ELR (cell line): ENCODE measurements around the gene PHF2.
A peak's percentile ranks its signal among the peaks of the same experiment; 100 is the strongest.

Source experiments
- DNase-seq: peaks from one replicate; pipeline ENCODE4 v3.0.0-alpha.2; 2015; ENCODE audit warnings: low read depth

PHF2 gene

DNA sequence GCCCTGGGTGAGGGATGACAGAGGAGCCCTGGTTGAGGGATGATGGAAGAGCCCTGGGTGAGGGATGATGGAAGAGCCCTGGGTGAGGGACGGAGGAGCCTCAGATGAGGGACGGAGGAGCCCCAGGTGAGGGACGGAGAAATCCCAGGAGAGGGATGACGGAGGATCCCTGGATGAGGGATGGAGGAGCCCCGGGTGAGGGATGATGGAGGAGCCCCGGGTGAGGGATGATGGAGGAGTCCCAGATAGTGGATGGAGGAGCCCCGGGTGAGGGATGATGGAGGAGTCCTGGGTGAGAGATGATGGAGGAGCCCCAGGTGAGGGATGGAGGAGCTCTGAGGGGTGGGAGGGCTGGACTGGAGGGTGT lies 10.9 kb downstream of the PHF2 start:
- DNase-seq, result no peak

DNA sequence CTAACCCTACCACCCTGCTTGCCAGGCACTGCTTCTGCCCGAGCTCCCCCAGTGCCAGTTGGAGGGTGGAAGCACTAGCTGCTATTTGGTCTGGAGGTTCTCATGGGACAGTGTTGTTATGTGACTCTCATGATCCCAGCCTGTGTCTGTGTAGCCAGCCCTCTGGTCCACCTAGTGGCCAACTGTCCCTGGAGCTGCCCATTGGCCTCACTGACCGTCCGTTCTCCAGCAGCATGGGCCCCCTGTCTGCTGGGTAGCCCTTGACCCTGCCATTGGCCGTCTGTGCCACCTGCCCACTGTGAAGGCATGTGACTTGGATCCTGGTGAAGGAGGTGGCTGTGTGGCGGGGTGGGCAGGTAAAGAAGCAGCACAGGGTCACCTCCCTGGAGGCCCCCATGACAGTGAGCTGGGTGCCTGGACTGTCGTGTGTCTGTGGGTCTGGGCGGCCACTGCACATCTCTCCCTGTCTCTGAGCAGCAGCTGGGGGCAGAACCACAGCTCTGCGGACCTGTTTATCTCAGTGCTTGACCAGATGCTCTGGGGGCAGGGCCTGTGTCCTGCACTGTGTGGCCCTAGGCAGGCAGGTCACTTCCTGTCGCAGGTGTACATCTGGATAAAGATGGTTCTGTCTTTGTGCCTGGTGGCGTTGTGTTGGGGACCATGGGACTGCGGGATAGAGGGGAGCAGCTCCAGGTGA lies 11.4 kb downstream of the PHF2 start:
- peak; percentile 21 for DNase-seq

DNA sequence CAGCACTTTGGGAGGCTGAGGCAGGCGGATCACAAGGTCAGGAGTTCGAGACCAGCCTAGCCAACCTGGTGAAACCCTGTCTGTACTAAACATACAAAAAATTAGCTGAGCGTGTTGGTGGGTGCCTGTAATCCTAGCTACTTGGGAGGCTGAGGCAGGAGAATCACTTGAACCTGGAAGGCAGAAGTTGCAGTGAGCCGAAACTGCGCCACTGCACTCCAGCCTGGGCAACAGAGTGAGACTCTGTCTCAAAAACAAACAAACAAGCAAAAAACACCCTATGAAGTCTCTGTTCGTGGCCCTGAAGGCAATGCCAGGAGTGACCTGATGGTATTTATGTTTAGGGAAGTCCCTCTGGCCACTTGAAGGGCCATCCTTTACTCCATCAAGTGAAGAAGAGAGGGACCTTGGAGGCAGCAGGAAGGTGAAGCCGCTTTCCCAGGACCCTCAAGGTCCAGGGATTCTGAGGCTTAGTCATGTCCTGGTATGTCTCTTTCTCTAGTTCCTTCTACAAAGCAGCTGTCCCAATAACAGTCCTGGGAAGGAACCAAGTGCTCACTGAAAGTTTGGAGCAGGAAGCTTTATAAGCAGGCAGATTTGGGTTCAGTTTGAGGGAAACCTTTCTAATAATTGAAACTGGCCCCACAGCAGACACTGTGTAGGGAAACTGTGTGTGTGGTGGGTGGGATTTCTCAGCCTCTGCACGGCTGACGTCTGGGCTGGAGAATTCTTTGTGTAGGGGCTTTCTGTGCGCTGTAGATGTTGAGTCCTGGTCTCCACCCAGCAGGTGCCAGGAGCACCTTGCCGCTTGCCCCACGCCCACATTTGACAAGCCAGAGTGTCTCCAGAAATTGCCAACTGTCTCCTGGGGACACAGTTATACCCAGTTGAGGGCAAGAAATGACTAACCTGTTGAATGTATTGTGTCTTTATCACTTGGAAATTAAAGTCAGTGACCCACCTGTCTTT lies 12.5 kb downstream of the PHF2 start:
- DNase-seq, result peak; percentile 28

DNA sequence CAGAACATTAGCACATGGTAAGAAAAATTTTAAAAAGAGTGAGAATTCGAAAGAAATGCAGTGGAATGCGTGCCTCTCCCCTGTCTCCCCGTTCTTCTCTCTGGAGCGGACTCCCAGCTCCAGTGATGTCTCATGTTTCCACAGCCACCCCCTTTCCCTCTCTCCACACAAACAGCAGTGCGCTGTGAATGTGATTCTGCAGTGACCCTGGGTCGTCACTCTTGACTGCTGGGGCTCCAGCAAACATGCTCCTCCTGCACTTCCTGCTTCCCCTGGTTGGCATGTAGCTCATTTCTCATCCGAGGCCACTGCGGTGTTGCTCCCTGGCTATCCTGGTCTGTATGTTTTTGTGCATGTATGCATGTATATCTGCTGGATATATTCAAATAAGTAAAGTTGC lies 13.3 kb downstream of the PHF2 start:
- no peak for DNase-seq

DNA sequence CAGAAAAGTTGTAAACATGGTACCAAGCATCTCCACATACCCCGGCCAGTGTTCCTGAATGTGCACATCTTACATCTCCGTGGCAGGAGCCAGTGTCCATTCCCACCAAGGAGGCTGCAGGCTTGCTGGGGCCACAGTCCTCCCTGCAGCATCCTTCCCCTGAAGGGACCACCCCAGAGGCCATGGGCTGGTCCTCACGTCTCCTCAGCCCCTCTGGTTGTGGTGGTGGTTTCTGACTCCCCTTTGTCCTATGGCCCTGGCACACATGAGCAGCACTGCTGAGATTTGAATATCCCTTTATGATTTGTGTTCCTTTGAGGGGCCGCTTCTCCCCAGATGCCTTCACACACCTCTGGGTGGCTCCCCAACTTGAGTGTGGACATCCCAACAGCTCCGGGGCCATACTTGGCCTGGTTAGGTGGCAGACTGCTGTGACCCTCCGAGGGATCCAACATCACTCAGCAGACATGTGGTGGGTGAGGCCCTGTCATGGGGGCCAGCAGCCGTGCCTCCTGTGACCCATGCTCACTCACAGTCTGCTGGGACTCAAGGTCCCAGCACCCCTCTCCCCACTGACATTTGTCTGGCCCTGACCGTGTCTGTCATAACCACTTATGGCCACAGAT lies 14.3 kb downstream of the PHF2 start:
- DNase-seq, result no peak

DNA sequence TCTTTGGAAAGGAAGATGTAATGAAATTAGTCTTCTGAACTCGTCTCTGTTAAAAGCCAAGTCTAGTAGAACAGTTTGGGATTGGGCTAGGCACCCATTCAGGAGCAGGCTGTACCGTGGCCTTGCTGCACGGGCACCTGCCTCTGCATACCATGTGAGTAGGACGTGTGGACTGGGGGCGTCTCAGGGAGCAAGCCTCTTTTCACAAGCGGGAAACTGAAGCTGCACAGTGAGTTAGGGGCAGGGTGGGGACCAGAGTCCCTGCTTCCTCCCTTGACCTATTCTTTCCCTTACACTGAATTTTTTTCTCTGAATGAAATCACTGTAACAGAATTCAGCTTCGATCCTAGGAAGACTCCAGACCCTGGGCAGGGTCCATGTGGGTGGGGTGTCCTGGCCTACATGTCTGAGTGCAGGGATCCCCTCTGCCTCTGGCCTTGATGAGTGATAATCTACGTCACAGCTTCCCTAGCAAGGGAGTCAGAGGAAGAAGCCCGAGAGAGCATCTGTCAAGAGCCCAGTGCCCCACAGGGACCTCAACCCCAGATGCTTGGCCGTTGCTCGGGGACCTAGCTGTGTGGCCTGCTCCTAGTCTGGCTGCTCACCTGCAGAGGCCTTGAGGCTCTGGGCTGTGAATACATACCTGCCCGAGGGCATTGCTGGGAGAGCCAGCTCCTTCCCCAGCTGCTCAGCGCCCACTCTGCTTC lies 15.1 kb downstream of the PHF2 start:
- DNase-seq, result no peak

DNA sequence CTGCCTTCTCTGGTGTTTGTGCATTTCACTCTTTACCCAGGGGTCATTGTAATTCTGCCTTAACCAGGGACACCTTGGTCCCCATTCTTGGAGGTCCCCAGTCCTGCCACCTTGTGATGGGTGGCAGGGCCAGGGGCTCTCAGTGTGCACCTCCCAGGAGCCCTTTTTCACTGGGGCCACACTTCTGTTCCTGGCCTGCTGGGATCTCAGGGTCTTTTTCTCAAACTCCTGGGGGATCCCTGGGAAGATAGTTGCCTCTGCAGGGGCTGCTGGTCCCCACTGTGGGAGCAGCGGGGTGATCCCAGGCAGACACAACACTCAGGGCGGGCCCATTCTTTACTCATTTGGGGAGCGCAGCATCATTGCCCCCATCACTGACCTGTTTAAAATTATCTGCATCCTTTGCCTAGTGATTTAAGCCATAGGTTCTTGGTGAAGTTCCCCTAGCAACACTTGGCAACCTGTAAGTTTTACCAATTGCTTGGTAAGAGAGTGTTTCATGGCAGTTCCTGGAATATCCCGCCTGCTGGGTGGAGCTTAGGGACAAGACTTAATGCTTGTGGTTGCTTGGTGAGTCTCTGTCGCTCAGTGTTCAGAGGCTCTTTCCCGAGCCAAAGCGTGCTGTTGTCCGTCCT lies 15.7 kb downstream of the PHF2 start:
- DNase-seq, result no peak

DNA sequence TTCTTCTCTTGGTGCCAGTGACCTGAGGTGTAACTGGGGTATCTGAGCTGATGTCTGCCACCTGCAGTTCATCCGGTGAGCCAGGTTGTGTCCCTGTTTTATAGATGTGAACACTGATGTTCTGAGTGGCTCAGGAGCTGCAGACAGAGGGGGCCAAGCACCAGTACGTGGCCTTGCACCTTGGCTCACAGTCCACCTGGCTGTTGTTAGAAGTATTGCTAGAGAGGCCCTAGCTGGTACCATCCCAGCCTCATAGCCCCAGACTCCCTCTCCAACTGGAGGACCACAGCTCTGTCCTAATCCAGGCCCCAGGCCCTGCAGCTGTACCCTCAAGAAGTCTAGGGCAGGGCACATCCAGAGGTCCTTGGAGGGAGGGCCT lies 16.2 kb downstream of the PHF2 start:
- peak; percentile 19 for DNase-seq

DNA sequence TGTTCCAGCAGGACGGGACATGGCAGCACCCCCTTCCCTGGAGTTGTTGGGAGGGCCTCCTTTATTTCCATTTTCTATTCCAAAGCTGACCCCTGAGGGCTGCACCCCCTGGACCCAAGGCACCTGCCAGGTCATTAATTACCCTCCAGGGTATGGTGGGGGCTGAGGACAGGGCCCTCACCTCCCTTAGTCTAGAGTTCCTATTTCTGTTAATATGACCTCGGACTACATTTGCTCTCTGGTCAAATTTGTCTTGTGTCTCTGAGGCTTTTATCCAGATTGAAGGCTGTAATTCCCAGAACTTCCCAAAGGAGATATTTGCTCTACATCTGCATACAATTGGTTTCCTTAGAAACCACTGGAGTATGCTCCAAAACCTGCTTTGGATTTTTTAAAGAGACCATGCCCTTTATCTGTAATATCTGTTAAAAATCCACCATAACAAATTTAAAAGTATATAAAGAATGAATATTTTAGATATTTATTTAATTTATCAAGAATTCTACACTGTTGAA lies 16.8 kb downstream of the PHF2 start:
- no peak for DNase-seq

DNA sequence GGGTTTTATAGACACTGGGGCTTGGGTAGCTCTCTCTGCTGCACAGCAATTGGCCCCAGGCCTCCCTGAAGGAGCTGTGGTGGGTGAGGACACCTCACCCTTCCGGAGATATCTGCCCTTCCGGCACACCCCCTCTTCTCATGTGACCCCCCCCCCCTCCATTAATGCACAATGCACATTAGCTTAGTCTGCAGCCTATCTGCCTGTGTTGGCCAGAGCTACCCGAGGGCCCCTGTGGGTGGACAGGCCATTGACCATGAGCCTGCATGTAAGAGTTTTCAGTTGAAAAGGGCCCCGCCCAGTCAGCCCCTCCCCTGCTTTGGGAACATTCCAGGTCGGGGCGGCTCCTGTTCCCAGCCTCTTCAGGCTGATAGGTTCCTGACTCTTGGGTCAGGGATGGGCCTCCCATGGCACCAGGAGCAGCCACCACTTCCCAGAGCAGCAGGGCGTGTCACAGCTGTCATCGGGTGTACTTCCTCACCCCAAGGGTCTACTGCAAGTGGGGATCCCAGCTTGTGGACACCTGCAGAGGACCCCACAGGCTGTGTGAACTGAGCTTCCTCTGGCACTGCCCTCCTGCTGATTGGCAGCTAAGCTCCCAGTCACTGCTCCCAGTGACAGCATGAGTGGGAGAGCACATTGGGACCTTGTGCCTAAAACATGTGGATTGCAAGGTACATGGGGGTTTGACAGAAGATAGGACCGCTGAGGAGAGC lies 17.8 kb downstream of the PHF2 start:
- DNase-seq, result no peak

DNA sequence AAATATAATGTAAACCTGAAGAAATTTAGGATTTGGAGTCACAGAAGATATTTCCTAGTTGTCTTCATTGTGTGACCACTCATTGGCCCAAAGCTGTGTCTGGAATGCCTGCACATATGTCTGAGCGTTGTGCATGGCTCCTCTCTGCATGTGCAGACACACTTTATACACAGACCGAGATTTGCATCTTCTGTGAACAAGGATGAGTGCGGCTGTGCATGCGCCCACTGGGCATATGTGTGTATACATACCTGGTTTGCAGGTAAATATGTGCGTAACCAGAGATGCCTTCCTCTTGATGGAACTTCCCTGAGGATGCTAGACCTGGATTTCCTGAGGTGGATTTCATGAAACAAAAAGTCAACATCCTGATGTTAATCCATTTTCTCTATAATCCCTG lies 19.1 kb downstream of the PHF2 start:
- no peak for DNase-seq

DNA sequence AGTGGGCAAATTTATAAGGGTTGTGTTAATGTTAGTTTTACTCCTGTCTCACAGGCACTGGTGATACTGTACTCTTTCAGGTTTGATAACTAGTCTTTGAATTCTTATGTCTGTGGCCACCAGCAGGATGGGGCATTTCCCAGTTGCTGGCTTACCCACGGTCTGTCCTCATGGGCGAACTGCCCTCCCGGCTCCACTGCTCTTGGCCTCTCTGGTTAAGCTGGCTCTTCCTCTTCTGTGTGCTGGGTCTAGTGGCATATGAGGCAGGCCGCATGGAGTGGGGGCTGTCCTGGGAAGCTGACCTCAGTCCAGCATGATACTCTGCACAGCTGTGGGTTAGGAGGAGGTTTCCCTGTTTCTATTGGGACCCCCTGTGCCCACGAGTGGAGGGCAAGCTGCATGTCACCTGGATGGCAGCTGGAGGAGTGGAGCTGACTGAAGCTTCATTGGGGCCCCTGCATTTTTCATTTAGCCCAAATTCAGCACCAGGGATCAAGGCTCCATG lies 19.5 kb downstream of the PHF2 start:
- DNase-seq, result no peak

DNA sequence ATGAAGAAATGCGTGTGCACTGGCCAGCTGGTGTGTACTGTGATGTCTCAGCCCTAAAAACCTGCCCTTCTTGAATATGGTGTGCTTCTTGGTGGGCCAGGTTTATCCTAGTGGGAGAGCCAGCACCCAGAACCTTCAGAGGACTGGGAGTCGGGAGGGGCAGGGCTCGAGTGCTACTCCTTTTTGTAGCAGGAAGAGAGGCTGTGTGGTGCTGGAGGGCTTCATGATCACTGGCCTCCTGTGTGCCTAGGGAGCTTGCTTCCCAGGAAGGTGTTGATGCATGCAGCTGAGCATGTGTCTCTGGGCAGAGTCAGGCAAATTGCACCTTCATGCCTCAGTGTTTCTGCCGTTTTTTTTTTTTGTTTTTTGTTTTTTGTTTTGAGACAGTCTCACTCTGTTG lies 20.0 kb downstream of the PHF2 start:
- no peak for DNase-seq

DNA sequence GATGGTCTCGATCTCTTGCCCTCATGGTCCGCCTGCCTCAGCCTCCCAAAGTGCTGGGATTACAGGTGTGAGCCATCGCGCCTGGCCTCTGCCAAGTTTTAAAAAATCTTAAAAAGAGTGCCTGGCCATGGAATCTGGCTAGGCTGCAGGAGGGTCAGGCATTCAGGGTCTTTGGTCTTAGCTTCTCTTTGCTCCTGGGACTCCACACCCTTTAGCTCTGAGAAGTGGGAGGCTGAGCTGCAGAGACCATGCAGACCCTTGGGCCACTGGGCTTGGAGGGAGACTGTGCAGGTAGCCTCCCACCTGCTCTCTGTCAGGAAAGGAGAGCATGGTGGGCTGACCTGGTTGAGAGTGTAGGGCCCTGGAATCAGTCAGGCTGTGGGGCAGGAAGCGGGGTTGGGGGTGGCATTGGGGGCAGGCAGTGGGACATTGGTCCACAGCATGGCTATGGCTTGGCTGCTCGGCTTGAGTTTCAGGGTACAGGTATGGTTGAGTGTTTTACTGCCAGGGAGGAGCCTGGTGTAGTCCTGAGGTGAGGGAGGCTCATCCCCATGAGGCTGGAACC lies 20.8 kb downstream of the PHF2 start:
- DNase-seq, result no peak

DNA sequence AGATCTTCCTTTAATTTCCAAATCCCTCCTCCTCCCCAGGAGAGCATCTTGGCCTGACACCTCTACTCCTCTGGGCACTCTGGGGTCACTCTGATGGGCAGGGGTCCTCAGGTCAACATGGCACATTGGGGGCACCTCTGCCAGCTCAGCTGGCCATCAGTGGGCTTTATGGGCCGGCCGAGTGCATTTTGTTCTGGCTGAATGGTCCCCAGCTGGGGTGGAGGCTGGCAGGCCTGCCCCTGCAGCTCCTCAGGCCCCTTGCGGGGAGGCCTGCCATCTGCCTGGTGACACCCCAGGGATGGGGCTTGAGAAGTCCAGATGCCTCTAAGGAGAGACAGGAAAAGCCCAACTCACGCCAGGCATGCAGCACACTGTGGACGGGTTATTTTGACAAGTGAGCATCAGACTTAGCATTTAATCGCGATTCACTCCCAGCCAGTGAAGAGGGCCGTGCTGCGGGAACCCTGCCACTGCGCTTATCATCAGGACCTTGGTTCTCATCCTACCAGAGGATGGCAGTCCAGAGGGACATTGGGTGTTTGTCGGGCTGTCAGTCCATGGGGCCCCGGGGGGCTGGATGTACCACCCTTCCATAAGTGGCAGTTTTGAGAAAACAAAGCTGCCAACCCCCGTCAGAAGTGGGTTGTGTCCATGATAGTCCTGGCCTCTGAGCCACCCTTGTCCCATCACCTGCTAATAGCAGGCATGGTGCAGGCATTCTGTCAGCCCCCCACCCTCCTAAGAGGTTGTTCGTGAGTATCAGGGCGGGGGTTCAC lies 21.7 kb downstream of the PHF2 start:
- DNase-seq, result no peak

DNA sequence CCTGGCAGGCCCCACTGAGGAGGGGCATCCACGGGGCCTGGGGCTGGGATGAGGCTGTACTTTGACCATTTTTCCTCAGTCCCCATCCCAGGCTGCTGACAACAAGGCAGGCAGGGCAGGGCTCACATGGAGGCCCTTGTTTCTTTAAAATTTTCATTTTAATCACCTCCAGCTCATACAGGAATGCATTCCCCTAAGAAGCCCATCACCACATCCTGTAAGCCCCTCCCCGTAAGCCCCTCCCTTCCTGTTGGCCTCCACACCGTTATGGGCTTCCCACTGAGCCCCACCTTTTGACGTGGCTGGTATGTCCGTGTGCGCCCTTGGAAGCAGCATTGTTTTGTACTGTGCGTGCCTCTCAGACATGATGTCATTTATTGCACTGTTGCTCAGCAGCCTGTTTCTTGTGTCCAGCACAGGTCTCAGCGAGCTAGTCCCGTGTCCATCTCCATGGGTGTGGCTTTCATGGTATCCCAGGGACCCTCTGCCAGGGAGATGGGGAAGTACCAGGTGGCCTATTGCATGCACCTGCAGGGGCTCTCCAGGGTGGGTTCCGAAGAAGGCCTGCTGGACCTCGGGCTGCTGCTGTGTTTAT lies 22.4 kb downstream of the PHF2 start:
- DNase-seq, result no peak

DNA sequence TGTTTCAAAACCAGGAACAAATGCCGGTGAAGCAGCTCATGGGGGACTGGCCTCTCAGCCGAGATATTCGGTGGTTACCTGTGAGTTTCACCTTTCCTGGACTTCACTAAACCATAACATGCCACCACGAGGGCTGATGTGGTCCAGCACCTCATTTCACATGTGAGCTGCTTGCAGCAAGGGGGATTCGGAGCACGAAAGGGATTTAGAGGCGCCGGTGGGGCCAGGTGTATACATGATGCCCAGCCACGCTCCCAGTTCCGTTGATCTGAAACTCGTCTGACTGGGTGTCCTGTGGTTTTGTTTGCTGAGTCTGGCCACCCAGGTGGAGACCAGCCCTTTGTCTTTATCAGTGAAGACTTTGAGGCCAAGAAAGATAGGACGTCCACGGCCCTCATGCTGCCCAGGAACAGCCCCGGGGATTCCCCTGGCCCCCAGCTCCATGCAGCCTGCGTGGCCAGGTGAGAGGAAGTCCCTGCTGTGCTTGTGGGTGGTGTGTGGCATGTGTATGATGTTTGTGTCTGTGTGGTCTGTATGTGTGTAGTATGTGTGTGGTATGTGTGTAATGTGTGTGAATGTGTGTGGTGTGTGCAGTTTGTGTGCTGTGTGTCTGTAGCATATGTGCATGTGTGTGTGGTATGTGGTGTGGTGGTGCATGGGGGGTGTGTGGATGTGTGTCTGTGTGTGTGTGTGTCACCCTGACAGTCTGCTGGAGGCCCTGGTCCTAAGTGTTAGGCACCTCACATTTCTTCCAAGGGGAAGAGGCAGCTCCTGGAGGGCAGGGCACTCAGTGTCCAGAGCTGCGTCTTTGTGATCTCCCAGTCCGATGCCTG lies 23.4 kb downstream of the PHF2 start:
- DNase-seq, result no peak

DNA sequence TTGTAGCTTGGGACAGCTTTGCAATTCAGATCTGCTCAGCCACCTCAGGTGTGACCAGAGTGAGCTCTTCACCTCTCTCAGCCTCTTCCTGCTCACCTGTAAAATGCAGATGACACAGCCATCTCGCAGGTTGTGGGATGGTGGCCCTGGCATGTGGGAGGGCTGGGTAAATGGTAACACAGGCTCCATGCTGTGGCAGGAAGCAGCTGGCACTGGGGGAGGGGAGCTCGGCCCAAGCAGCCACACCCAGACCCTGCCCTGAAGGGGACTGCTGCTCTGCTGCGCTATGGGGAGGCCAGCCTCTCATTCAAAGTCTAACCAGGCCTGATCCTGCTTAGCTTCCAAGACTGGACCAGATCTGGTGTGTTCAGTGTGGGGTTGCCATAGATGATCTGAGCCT lies 24.1 kb downstream of the PHF2 start:
- no peak for DNase-seq
